ENCODE results near the gene TRMT1.

- TF ChIP-seq POLR2A (IDR thresholded peaks at IDR 0.05; ENCODE audit: low read length) (no peak), GATA1 (IDR thresholded peaks at IDR 0.05; ENCODE audit: low read depth, low read length) (no peak)
These were observed 7.0 kb downstream of the TRMT1 start for GRCh38 chr19:13109361-13110098.

Measured in erythroblast (primary cell).